ENCODE results near the gene ANAPC4.
A peak's percentile ranks its signal among the peaks of the same experiment; 100 is the strongest.

ANAPC4 gene

GRCh38 chr4:25440478-25441030 is 63.5 kb downstream of the ANAPC4 start:
- peak; percentile 82 for DNase-seq (ENCODE audit: low read depth)
- H3K4me3 ChIP-seq (replicated peaks; ENCODE audit: low read depth, low read length) = no peak overlapping the region
- TF ChIP-seq CTCF (IDR thresholded peaks at IDR 0.05; ENCODE audit: low read length, missing control alignments) = no peak

- peak; percentile 93 for TF ChIP-seq CTCF (IDR thresholded peaks at IDR 0.05; ENCODE audit: low read length, missing control alignments)
- DNase-seq (ENCODE audit: low read depth) = peak; percentile 81
Observed at GRCh38 chr4:25441519-25442117, 64.6 kb downstream of the ANAPC4 start.

GRCh38 chr4:25442863-25443307 is 65.8 kb downstream of the ANAPC4 start:
- no peak for DNase-seq (ENCODE audit: low read depth)
- TF ChIP-seq CTCF (IDR thresholded peaks at IDR 0.05; ENCODE audit: low read length, missing control alignments) = no peak
- no peak overlapping the region for H3K4me3 ChIP-seq (replicated peaks; ENCODE audit: low read depth, low read length)

More at GRCh38 chr4:25441519-25442117, 64.6 kb downstream of the ANAPC4 start:
- H3K4me3 ChIP-seq (replicated peaks; ENCODE audit: low read depth, low read length) = no peak overlapping the region

GRCh38 chr4:25443851-25444250 is 66.8 kb downstream of the ANAPC4 start:
- TF ChIP-seq CTCF (IDR thresholded peaks at IDR 0.05; ENCODE audit: low read length, missing control alignments) = no peak
- DNase-seq (ENCODE audit: low read depth) = no peak
- no peak overlapping the region for H3K4me3 ChIP-seq (replicated peaks; ENCODE audit: low read depth, low read length)

- DNase-seq (ENCODE audit: low read depth) = no peak
- no peak for TF ChIP-seq CTCF (IDR thresholded peaks at IDR 0.05; ENCODE audit: low read length, missing control alignments)
- H3K4me3 ChIP-seq (replicated peaks; ENCODE audit: low read depth, low read length) = no peak overlapping the region
Observed at GRCh38 chr4:25446611-25447010, 69.5 kb downstream of the ANAPC4 start.

GRCh38 chr4:25448379-25449109 is 71.5 kb downstream of the ANAPC4 start:
- DNase-seq (ENCODE audit: low read depth) = peak; percentile 50
- no peak for TF ChIP-seq CTCF (IDR thresholded peaks at IDR 0.05; ENCODE audit: low read length, missing control alignments)
- H3K4me3 ChIP-seq (replicated peaks; ENCODE audit: low read depth, low read length) = no peak overlapping the region

Data from fibroblast of pulmonary artery (primary cell).